Spleen (tissue), 11 donors: Measurements from ENCODE around the gene RACGAP1. TPM values are rescaled to one million over a fixed set of nuclear protein-coding genes. Genes with fewer than 3 reads are reported as not detected.

Source experiments
- DNase-seq: peaks from one replicate; pipeline ENCODE4 v3.0.0-alpha.2; 2020
- H3K27ac ChIP-seq, 8 donors: fragments of 200-600 bp; sonication (generic) in 7 of 8; 1 replicate in 4 of 8; 2 replicates in 4 of 8; pipeline versions ENCODE4 v1.5.0 to v1.8.0; 2016 to 2021; ENCODE audit warnings: inconsistent platforms in 4 of 8, mild to moderate bottlenecking in 4 of 8, moderate library complexity in 1 of 8
- H3K27me3 ChIP-seq, 7 donors: fragments of 200-600 bp; sonication (generic) in 6 of 7; replicated peaks in 1 of 7; 1 replicate in 4 of 7; 2 replicates in 3 of 7; pipeline versions ENCODE4 v1.5.0 to v1.8.0; 2016 to 2021; ENCODE audit warnings: inconsistent platforms in 3 of 7, mild to moderate bottlenecking in 1 of 7
- H3K36me3 ChIP-seq, 6 donors: fragments of 200-600 bp; sonication (generic) in 5 of 6; 1 replicate in 4 of 6; 2 replicates in 2 of 6; pipeline versions ENCODE4 v1.5.0 to v1.8.0; 2016 to 2021; ENCODE audit warnings: inconsistent platforms in 2 of 6
- H3K4me1 ChIP-seq, 6 donors: fragments of 200-600 bp; sonication (generic) in 5 of 6; 1 replicate in 3 of 6; 2 replicates in 3 of 6; pipeline versions ENCODE4 v1.5.0 to v1.8.0; 2016 to 2021; ENCODE audit warnings: inconsistent platforms in 3 of 6
- H3K4me3 ChIP-seq, 8 donors: fragments of 200-600 bp; sonication (generic) in 7 of 8; 1 replicate in 4 of 8; 2 replicates in 4 of 8; pipeline versions ENCODE4 v1.5.0 to v1.8.0; 2016 to 2021; ENCODE audit warnings: inconsistent platforms in 4 of 8, mild to moderate bottlenecking in 4 of 8, moderate library complexity in 2 of 8
- H3K9me3 ChIP-seq, 8 donors: fragments of 200-600 bp; sonication (generic) in 7 of 8; 1 replicate in 4 of 8; 2 replicates in 4 of 8; pipeline versions ENCODE4 v1.5.0 to v1.8.0; 2016 to 2021; ENCODE audit warnings: inconsistent platforms in 4 of 8
- CTCF ChIP-seq, 11 experiments: fragments of 200-600 bp in 7 of 11; fragments of 450-650 bp in 4 of 11; sonication (generic) in 4 of 11; IDR thresholded peaks in 8 of 11; conservative IDR thresholded peaks in 3 of 11; 1 replicate in 7 of 11; 2 replicates in 4 of 11; pipeline versions ENCODE4 v1.4.0 to v1.8.0; 2016 to 2021; ENCODE audit warnings: antibody characterized with exemption in 11 of 11, inconsistent platforms in 4 of 11, mild to moderate bottlenecking in 1 of 11
- POLR2A ChIP-seq, 3 donors: fragments of 450-650 bp; IDR thresholded peaks; one replicate each; pipeline ENCODE4 v1.5.1; 2017; ENCODE audit warnings: antibody characterized with exemption in 3 of 3, mild to moderate bottlenecking in 1 of 3
- POLR2AphosphoS5 ChIP-seq, 3 donors: sonication (generic); formaldehyde crosslinking; IDR thresholded peaks; one replicate each; pipeline ENCODE4 v1.5.1; 2017; ENCODE audit warnings: antibody characterized with exemption in 3 of 3
- WGBS, 5 donors: extraction: QIAGEN DNeasy Blood & Tissue Kit in 3 of 5; methylation state at CpG; one replicate each; pipeline versions ENCODE4 v1.1.5 to v1.1.7; 2013 to 2018; 5-methylcytosine and 5-hydroxymethylcytosine counted together
- intact Hi-C: fragments of 100-400 bp; cut with DNase I; formaldehyde crosslinking; loops from one replicate; pipeline ENCODE4 v1.15.0; 2023; ENCODE audit warnings: low total_unique reads
- polyA plus RNA-seq, 3 donors: library from polyadenylated mRNA; stranded (reverse); fragments of 200-250 nt; gene quantifications; one replicate each; pipeline ENCODE4 v1.2.1, GENCODE V29; 2013
- total RNA-seq, 7 donors: library from RNA; depleted of rRNA in 3 of 7; stranded (reverse); fragments of >200 nt in 3 of 7; fragmentation: NEBNext Ultra II Directional in 4 of 7; extraction: Animal tissue kit (Norgen Biotek cat#: 25700) in 4 of 7; gene quantifications; one replicate each; pipeline versions ENCODE4 v1.1.0 to v1.2.1, GENCODE V29; 2016 to 2021
- donor health status: healthy with polysubstance abuse.
- donor health status: DM: no; HTN: no; CAD: no; lungs with moderate emphysema.
- donor health status: DM: no; HTN: no; CAD: no.
- donor health status: Bipolar disorder and iron deficiency.
- donor health status: healthy.
- donor health status: DM: no; HTN: no; CAD: no.
- donor health status: DM: yes; HTN: yes; CAD: no.

The RACGAP1 gene
- total and polyA plus RNA-seq, 10 donors = 3.4 to 21.1 (median 9.4) TPM

GRCh38 chr12:49966511-49967041 is 58.7 kb downstream of the RACGAP1 start:
- WGBS, 5 donors = 31 to 37% (median 33%) methylated on average over 13 to 16 of the region's 16 CpGs
- H3K27ac ChIP-seq = no peak overlapping the region
- peak overlapping the region in 2 of 8 donors; percentile 37 to 72 for H3K4me3 ChIP-seq
- no peak for DNase-seq
- no peaks in the 10 kb centered on the region for H3K9me3 ChIP-seq
- H3K4me1 ChIP-seq = peaks cover 7 to 18% (median 13%) of the 10 kb centered on the region in 6 donors
- TF ChIP-seq CTCF (IDR thresholded peaks at IDR 0.05 in 8 of 11, conservative IDR thresholded peaks at IDR 0.05 in 3 of 11) (no peak), POLR2A (IDR thresholded peaks at IDR 0.05) (no peak), POLR2AphosphoS5 (IDR thresholded peaks at IDR 0.05) (no peak)
- no peaks in the 10 kb centered on the region for H3K36me3 ChIP-seq
- intact Hi-C loops = loop anchor here (5.0 kb wide), 1 partner anchor 91 kb away; the partner anchor contains the start of gene ASIC1
- H3K27me3 ChIP-seq = peaks cover 0 to 100% (median 20%) of the 10 kb centered on the region in 7 donors

GRCh38 chr12:49965836-49966235 is 59.5 kb downstream of the RACGAP1 start:
- H3K36me3 ChIP-seq = no peaks in the 10 kb centered on the region
- TF ChIP-seq POLR2A (IDR thresholded peaks at IDR 0.05) (no peak), CTCF (IDR thresholded peaks at IDR 0.05 in 8 of 11, conservative IDR thresholded peaks at IDR 0.05 in 3 of 11) (peak in 1 of 11 experiments; percentile 5)
- peaks cover 0 to 100% (median 27%) of the 10 kb centered on the region in 7 donors for H3K27me3 ChIP-seq
- peak; percentile 69 for DNase-seq
- 64 to 77% (median 76%) methylated on average over 2 to 6 of the region's 6 CpGs for WGBS, 5 donors
- H3K4me1 ChIP-seq = peaks cover 10 to 23% (median 19%) of the 10 kb centered on the region in 6 donors
- H3K4me3 ChIP-seq = no peak overlapping the region
- no peak overlapping the region for H3K27ac ChIP-seq
- no peaks in the 10 kb centered on the region for H3K9me3 ChIP-seq
- intact Hi-C loops = loop anchor here (5.0 kb wide), 1 partner anchor 91 kb away; the partner anchor contains the start of gene ASIC1

DNA sequence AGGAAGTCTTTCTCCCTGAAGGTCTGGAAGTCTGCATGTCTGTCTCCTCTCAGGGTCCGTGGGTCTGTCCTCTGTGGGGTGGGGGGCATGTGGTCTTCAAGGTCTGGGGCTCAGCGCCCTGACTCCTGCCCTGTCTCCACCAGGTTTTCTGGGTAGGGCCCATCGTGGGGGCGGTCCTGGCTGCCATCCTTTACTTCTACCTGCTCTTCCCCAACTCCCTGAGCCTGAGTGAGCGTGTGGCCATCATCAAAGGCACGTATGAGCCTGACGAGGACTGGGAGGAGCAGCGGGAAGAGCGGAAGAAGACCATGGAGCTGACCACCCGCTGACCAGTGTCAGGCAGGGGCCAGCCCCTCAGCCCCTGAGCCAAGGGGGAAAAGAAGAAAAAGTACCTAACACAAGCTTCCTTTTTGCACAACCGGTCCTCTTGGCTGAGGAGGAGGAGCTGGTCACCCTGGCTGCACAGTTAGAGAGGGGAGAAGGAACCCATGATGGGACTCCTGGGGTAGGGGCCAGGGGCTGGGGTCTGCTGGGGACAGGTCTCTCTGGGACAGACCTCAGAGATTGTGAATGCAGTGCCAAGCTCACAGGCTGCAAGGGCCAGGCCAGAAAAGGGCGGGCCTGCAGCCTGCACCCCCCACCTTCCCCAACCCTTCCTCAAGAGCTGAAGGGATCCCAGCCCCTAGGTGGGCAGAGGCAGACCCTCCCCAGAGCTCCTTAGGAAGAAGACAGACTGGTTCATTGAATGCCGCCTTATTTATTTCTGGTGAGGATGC is 60.3 kb downstream of the RACGAP1 start:
- Histone ChIP-seq H3K27ac (no peak overlapping the region), H3K9me3 (no peaks in the 10 kb centered on the region), H3K4me1 (peaks cover 10 to 31% (median 21%) of the 10 kb centered on the region in 6 donors), H3K4me3 (no peak overlapping the region), H3K36me3 (no peaks in the 10 kb centered on the region), H3K27me3 (peaks cover 0 to 100% (median 35%) of the 10 kb centered on the region in 7 donors)
- TF ChIP-seq POLR2A (IDR thresholded peaks at IDR 0.05) = no peak
- TF ChIP-seq CTCF (IDR thresholded peaks at IDR 0.05 in 8 of 11, conservative IDR thresholded peaks at IDR 0.05 in 3 of 11) = no peak
- no peak for TF ChIP-seq POLR2AphosphoS5 (IDR thresholded peaks at IDR 0.05)
- intact Hi-C loops = loop anchor here (5.0 kb wide), 1 partner anchor 92 kb away; the partner anchor contains the start of gene ASIC1
- DNase-seq = peak; percentile 55
- WGBS, 5 donors = 57 to 64% (median 59%) methylated on average over 13 of the region's 13 CpGs
